Effector CD4-positive, alpha-beta T cell (primary cell): Measurements from ENCODE around the gene GRAPL.
"Not testable (repeated sequence)": the region's sequence is repeated elsewhere in the genome, so short reads cannot be mapped to it uniquely, and the experiment has no call there.

ENCODE experiments used
- DNase-seq: peaks from one replicate; pipeline ENCODE4 v3.0.0-alpha.2; 2020

Gene GRAPL

GRCh38 chr17:19137959-19138358 is 10.6 kb downstream of the GRAPL start:
- not testable (repeated sequence) for DNase-seq

GRCh38 chr17:19141366-19142155 is 14.2 kb downstream of the GRAPL start:
- DNase-seq, result not testable (repeated sequence)

GRCh38 chr17:19142419-19142818 is 15.0 kb downstream of the GRAPL start:
- not testable (repeated sequence) for DNase-seq

GRCh38 chr17:19143097-19143777 is 15.8 kb downstream of the GRAPL start:
- not testable (repeated sequence) for DNase-seq

GRCh38 chr17:19144373-19144772 is 17.0 kb downstream of the GRAPL start:
- DNase-seq, result not testable (repeated sequence)

GRCh38 chr17:19145471-19145870 is 18.1 kb downstream of the GRAPL start:
- not testable (repeated sequence) for DNase-seq

GRCh38 chr17:19150678-19151615 is 23.6 kb downstream of the GRAPL start:
- not testable (repeated sequence) for DNase-seq

- not testable (repeated sequence) for DNase-seq
These were observed 30.2 kb downstream of the GRAPL start for GRCh38 chr17:19157628-19158027.

- not testable (repeated sequence) for DNase-seq
These were observed 31.1 kb downstream of the GRAPL start for GRCh38 chr17:19158478-19158877.

- DNase-seq, result not testable (repeated sequence)
These were observed 31.5 kb downstream of the GRAPL start for GRCh38 chr17:19158938-19159337.

GRCh38 chr17:19161308-19162107 is 34.1 kb downstream of the GRAPL start:
- DNase-seq, result not testable (repeated sequence)

GRCh38 chr17:19162384-19163216 is 35.2 kb downstream of the GRAPL start:
- not testable (repeated sequence) for DNase-seq

- DNase-seq, result not testable (repeated sequence)
These were observed 47.0 kb downstream of the GRAPL start for GRCh38 chr17:19174422-19174821.

- not testable (repeated sequence) for DNase-seq
These were observed 48.0 kb downstream of the GRAPL start for GRCh38 chr17:19175410-19175809.

GRCh38 chr17:19181040-19181875 is 53.9 kb downstream of the GRAPL start:
- DNase-seq, result not testable (repeated sequence)

- DNase-seq, result not testable (repeated sequence)
These were observed 60.8 kb downstream of the GRAPL start for GRCh38 chr17:19187883-19188869.

- DNase-seq, result not testable (repeated sequence)
These were observed 61.7 kb downstream of the GRAPL start for GRCh38 chr17:19188870-19189708.
